Stimulated activated CD4-positive, alpha-beta T cell treated with anti-CD3 and anti-CD28 coated beads, Interleukin-4, amount 100 ng/mL, for 4 hours (primary cell): ENCODE data around the gene GPN3.
"Not testable (repeated sequence)": the region's sequence is repeated elsewhere in the genome, so short reads cannot be mapped to it uniquely, and the experiment has no call there.

Experiments
- DNase-seq, 2 experiments: peaks; one replicate each; pipeline ENCODE4 v3.0.0-alpha.2; 2020

Gene GPN3

GRCh38 chr12:110468214-110469048 lies at the start of gene GPN3, which contains the start of gene FAM216A:
Gene GPN3, minus strand, starts transcription at chr12:110468257. Its CDS starts 54 bp downstream, at chr12:110468203.
Gene FAM216A, plus strand, starts transcription at chr12:110468845. Its CDS starts 31 bp downstream, at chr12:110468876.
- DNase-seq = peak; percentile 87 to 95

- DNase-seq = no peak
Observed at GRCh38 chr12:110516995-110517394, 48.9 kb upstream of the GPN3 start.

- DNase-seq = no peak
Observed at GRCh38 chr12:110514363-110514762, 46.3 kb upstream of the GPN3 start.

- DNase-seq = no peak
Observed at GRCh38 chr12:110513842-110514241, 45.8 kb upstream of the GPN3 start.

- no peak for DNase-seq
Observed at GRCh38 chr12:110508071-110508586, 40.1 kb upstream of the GPN3 start.

- DNase-seq = no peak
Observed at GRCh38 chr12:110505332-110505731, 37.3 kb upstream of the GPN3 start.

- DNase-seq = no peak
Observed at GRCh38 chr12:110503432-110503831, 35.4 kb upstream of the GPN3 start.

GRCh38 chr12:110501752-110502738 lies 34.0 kb upstream of the GPN3 start, which contains the start of the genes RAD9B and VPS29:
Gene RAD9B, plus strand, starts transcription at chr12:110502331. Its CDS starts 7 bp downstream, at chr12:110502338.
Gene VPS29, minus strand, starts transcription at chr12:110502111. Its CDS starts 60 bp downstream, at chr12:110502051.
- DNase-seq = peak; percentile 94 to 99

- peak in 1 of 2 experiments; percentile 11 for DNase-seq
Observed at GRCh38 chr12:110501399-110501751, 33.3 kb upstream of the GPN3 start.

GRCh38 chr12:110498984-110499706 lies 31.1 kb upstream of the GPN3 start:
- no peak for DNase-seq

GRCh38 chr12:110475426-110475825 lies 7.4 kb upstream of the GPN3 start:
- no peak for DNase-seq

- no peak for DNase-seq
Observed at GRCh38 chr12:110467847-110468213, 227 bp downstream of the GPN3 start.

- DNase-seq = no peak
Observed at GRCh38 chr12:110466791-110467190, 1.3 kb downstream of the GPN3 start.

- DNase-seq = not testable (repeated sequence)
Observed at GRCh38 chr12:110465765-110466164, 2.3 kb downstream of the GPN3 start.

GRCh38 chr12:110465024-110465423 lies 3.0 kb downstream of the GPN3 start:
- no peak for DNase-seq

- DNase-seq = not testable (repeated sequence)
Observed at GRCh38 chr12:110461189-110461588, 6.9 kb downstream of the GPN3 start.

GRCh38 chr12:110458756-110459155 lies 9.3 kb downstream of the GPN3 start:
- no peak for DNase-seq

- DNase-seq = no peak
Observed at GRCh38 chr12:110453569-110454296, 14.3 kb downstream of the GPN3 start.

GRCh38 chr12:110451263-110451662 lies 16.8 kb downstream of the GPN3 start:
- no peak for DNase-seq

GRCh38 chr12:110449799-110450497 lies 18.1 kb downstream of the GPN3 start, which contains the start of gene ARPC3:
Gene ARPC3, minus strand, starts transcription at chr12:110450337. Its CDS starts 77 bp downstream, at chr12:110450260.
- peak; percentile 92 for DNase-seq

- no peak for DNase-seq
Observed at GRCh38 chr12:110444455-110444854, 23.6 kb downstream of the GPN3 start.
